Hepatocyte (in vitro differentiated cells): Measurements from ENCODE around the gene OPCML.

Experiments used
- EZH2 ChIP-seq: fragments of 200-600 bp; sonication (generic); IDR thresholded peaks from 2 replicates; pipeline ENCODE4 v1.6.1; 2016; ENCODE audit warnings: antibody characterized with exemption, mild to moderate bottlenecking, borderline replicate concordance
- TF ChIP-seq, protein P1 (sequence below): fragments of 200-600 bp; sonication (generic); IDR thresholded peaks from 2 replicates; pipeline ENCODE4 v1.5.1; 2016; ENCODE audit warnings: antibody characterized with exemption, mild to moderate bottlenecking; ENCODE audit not compliant: poor library complexity

DNA sequence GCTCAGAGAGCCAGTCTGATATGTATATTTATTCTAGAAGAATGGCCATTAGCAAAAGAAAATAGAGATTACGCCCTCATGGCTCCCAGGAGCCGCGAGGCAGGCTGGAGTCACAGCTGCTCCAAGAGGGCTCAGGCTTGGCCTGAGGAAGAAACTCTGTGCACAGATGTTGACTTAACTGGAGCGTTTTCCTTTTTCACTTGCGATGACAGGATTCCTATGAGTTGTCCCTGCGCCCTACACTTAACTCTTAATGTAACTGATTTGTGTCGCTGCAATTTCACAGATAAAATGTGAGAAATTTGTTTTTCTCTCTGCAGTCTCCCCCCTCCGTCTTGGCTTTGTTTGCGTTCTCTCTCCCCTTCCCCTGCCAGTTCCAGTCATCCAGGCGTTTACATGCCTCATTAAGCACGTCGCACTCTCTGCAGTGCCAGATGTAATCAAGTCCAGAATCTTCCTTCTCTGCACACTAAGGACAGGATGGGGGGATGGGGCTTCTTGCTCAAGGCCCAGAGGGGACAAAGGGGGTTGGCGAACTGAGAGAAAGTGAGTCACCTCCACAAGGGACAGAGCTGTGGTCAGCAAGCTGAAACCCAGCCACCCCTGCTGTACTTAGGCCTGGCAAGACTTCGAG is 1101.8 kb downstream of the OPCML start:
- TF ChIP-seq, protein P1, sequence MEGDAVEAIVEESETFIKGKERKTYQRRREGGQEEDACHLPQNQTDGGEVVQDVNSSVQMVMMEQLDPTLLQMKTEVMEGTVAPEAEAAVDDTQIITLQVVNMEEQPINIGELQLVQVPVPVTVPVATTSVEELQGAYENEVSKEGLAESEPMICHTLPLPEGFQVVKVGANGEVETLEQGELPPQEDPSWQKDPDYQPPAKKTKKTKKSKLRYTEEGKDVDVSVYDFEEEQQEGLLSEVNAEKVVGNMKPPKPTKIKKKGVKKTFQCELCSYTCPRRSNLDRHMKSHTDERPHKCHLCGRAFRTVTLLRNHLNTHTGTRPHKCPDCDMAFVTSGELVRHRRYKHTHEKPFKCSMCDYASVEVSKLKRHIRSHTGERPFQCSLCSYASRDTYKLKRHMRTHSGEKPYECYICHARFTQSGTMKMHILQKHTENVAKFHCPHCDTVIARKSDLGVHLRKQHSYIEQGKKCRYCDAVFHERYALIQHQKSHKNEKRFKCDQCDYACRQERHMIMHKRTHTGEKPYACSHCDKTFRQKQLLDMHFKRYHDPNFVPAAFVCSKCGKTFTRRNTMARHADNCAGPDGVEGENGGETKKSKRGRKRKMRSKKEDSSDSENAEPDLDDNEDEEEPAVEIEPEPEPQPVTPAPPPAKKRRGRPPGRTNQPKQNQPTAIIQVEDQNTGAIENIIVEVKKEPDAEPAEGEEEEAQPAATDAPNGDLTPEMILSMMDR = no peak
- TF ChIP-seq EZH2 = no peak
